Ectodermal cell (in vitro differentiated cells): ENCODE measurements around the gene FDX2.
"Not testable (repeated sequence)": the region's sequence is repeated elsewhere in the genome, so short reads cannot be mapped to it uniquely, and the experiment has no call there.

ENCODE experiments used
- H3K27ac ChIP-seq: 2 replicates; pipeline ENCODE4 v1.7.0; 2013; ENCODE audit warnings: mild to moderate bottlenecking, low read depth, low read length; ENCODE audit not compliant: insufficient read depth, poor library complexity, severe bottlenecking
- H3K27me3 ChIP-seq: 2 replicates; pipeline ENCODE4 v1.7.0; 2013; ENCODE audit warnings: mild to moderate bottlenecking, low read length; ENCODE audit not compliant: insufficient read depth, control insufficient read depth, poor library complexity, severe bottlenecking
- H3K36me3 ChIP-seq: one replicate; pipeline ENCODE4 v1.7.0; 2013; ENCODE audit warnings: low read length; ENCODE audit not compliant: control insufficient read depth, insufficient read depth
- H3K4me1 ChIP-seq: one replicate; pipeline ENCODE4 v1.7.0; 2013; ENCODE audit warnings: low read length; ENCODE audit not compliant: control insufficient read depth, insufficient read depth
- H3K4me3 ChIP-seq: 2 replicates; pipeline ENCODE4 v1.7.0; 2013; ENCODE audit warnings: low read depth, low read length, control low read depth; ENCODE audit not compliant: insufficient read depth
- H3K9me3 ChIP-seq: 2 replicates; pipeline ENCODE4 v1.7.0; 2013; ENCODE audit warnings: mild to moderate bottlenecking, low read length, moderate library complexity; ENCODE audit not compliant: control insufficient read depth
- WGBS, 2 experiments: methylation state at CpG; one replicate each; pipeline ENCODE4 v1.1.7; 2013; ENCODE audit warnings: missing lambda C conversion rate in 2 of 2; 5-methylcytosine and 5-hydroxymethylcytosine counted together

Gene FDX2

GRCh38 chr19:10346509-10346908 lies 30.7 kb upstream of the FDX2 start:
- 93% methylated on average over 10 of the region's 10 CpGs for WGBS, 2 experiments
- no peaks in the 10 kb centered on the region for H3K4me1 ChIP-seq
- H3K36me3 ChIP-seq: no peaks in the 10 kb centered on the region
- H3K9me3 ChIP-seq: no peaks in the 10 kb centered on the region
- H3K27ac ChIP-seq: no peak overlapping the region
- no peaks in the 10 kb centered on the region for H3K27me3 ChIP-seq
- no peak overlapping the region for H3K4me3 ChIP-seq

- Histone ChIP-seq H3K27ac (no peak overlapping the region), H3K27me3 (no peaks in the 10 kb centered on the region), H3K9me3 (no peaks in the 10 kb centered on the region), H3K4me1 (no peaks in the 10 kb centered on the region), H3K4me3 (no peak overlapping the region), H3K36me3 (no peaks in the 10 kb centered on the region)
- 94 to 96% methylated on average over 8 to 10 of the region's 10 CpGs for WGBS, 2 experiments
Measured at GRCh38 chr19:10344780-10345179, 29.0 kb upstream of the FDX2 start.

GRCh38 chr19:10343495-10343894 lies 27.7 kb upstream of the FDX2 start:
- H3K27me3 ChIP-seq: no peaks in the 10 kb centered on the region
- no peak overlapping the region for H3K4me3 ChIP-seq
- H3K9me3 ChIP-seq: no peaks in the 10 kb centered on the region
- H3K4me1 ChIP-seq: no peaks in the 10 kb centered on the region
- H3K36me3 ChIP-seq: no peaks in the 10 kb centered on the region
- no peak overlapping the region for H3K27ac ChIP-seq
- WGBS, 2 experiments: 82 to 90% methylated on average over 2 of the region's 2 CpGs

DNA sequence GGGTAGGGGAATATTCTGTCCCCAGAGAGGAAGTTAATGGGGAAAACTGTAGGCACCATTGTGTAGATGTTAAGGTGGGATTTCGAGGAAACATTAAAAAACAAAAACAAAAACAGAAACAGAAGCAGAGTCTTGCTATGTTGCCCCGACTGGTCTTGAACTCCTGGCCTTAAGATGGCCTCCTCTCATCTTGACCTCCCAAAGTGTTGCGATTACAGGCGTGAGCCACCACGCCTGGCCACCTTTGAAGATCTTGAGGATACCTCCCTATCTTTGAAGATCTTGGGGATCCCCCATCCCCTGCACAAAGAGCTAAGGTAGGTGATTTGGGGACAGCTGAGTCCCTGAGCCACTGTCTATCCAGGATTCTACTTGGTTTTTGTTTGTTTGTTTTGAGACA lies 24.2 kb upstream of the FDX2 start:
- WGBS, 2 experiments: 93 to 98% methylated on average over 5 of the region's 5 CpGs
- Histone ChIP-seq H3K9me3 (no peaks in the 10 kb centered on the region), H3K36me3 (no peaks in the 10 kb centered on the region), H3K4me3 (no peak overlapping the region), H3K27me3 (peaks cover 9% of the 10 kb centered on the region), H3K27ac (no peak overlapping the region), H3K4me1 (no peaks in the 10 kb centered on the region)

GRCh38 chr19:10339380-10339960 lies 23.7 kb upstream of the FDX2 start, which contains the start of gene ICAM3:
ICAM3 (minus strand) TSS chr19:10339624; CDS start chr19:10339614, 10 bp downstream.
- H3K36me3 ChIP-seq: no peaks in the 10 kb centered on the region
- H3K9me3 ChIP-seq: no peaks in the 10 kb centered on the region
- no peak within 1 kb of the TSS for H3K4me3 ChIP-seq
- no peak within 1 kb of the TSS for H3K27ac ChIP-seq
- WGBS, 2 experiments: 72% methylated on average over 14 of the region's 14 CpGs
- H3K4me1 ChIP-seq: peaks cover under 1% of the 10 kb centered on the region
- H3K27me3 ChIP-seq: peaks cover 12% of the 10 kb centered on the region

- Histone ChIP-seq H3K4me1 (peaks cover 6% of the 10 kb centered on the region), H3K27ac (no peak overlapping the region), H3K4me3 (no peak overlapping the region), H3K27me3 (peaks cover 17% of the 10 kb centered on the region), H3K36me3 (no peaks in the 10 kb centered on the region), H3K9me3 (no peaks in the 10 kb centered on the region)
- 84 to 85% methylated on average over 6 of the region's 6 CpGs for WGBS, 2 experiments
Measured at GRCh38 chr19:10338940-10339339, 23.1 kb upstream of the FDX2 start.

GRCh38 chr19:10336725-10337124 lies 20.9 kb upstream of the FDX2 start:
- H3K4me3 ChIP-seq, H3K9me3 ChIP-seq, H3K27ac ChIP-seq, H3K36me3 ChIP-seq: not testable (repeated sequence)
- Histone ChIP-seq H3K4me1 (peaks cover 16% of the 10 kb centered on the region), H3K27me3 (peaks cover 19% of the 10 kb centered on the region)
- 90 to 95% methylated on average over 9 of the region's 9 CpGs for WGBS, 2 experiments

- Histone ChIP-seq H3K9me3 (no peaks in the 10 kb centered on the region), H3K4me1 (peaks cover 17% of the 10 kb centered on the region), H3K27me3 (peaks cover 19% of the 10 kb centered on the region), H3K36me3 (no peaks in the 10 kb centered on the region), H3K4me3 (no peak overlapping the region), H3K27ac (no peak overlapping the region)
- WGBS, 2 experiments: 70 to 72% methylated on average over 26 of the region's 26 CpGs
Measured at GRCh38 chr19:10335352-10335985, 19.7 kb upstream of the FDX2 start.

GRCh38 chr19:10334588-10335351 lies 19.0 kb upstream of the FDX2 start:
- 7 to 8% methylated on average over 59 of the region's 59 CpGs for WGBS, 2 experiments
- H3K9me3 ChIP-seq: no peaks in the 10 kb centered on the region
- H3K27ac ChIP-seq: no peak overlapping the region
- peaks cover 5% of the 10 kb centered on the region for H3K36me3 ChIP-seq
- H3K4me3 ChIP-seq: peak overlapping the region; percentile 63
- peaks cover 17% of the 10 kb centered on the region for H3K4me1 ChIP-seq
- H3K27me3 ChIP-seq: peaks cover 19% of the 10 kb centered on the region
